CMK (cell line): ENCODE data around the gene EIF3A.
"Not testable (repeated sequence)": the region's sequence is repeated elsewhere in the genome, so short reads cannot be mapped to it uniquely, and the experiment has no call there.

Experiments used
- DNase-seq: peaks from one replicate; pipeline ENCODE4 v3.0.0-alpha.2; 2010; ENCODE audit warnings: low read depth

The EIF3A gene

GRCh38 chr10:119100434-119101238 is 20.0 kb upstream of the EIF3A start:
- DNase-seq: no peak

GRCh38 chr10:119098576-119098975 is 18.0 kb upstream of the EIF3A start:
- no peak for DNase-seq

GRCh38 chr10:119096641-119097415 is 16.2 kb upstream of the EIF3A start:
- not testable (repeated sequence) for DNase-seq

- DNase-seq: no peak
Measured at GRCh38 chr10:119095640-119096039, 15.0 kb upstream of the EIF3A start.

GRCh38 chr10:119090968-119091367 is 10.4 kb upstream of the EIF3A start:
- DNase-seq: no peak

- DNase-seq: no peak
Measured at GRCh38 chr10:119090026-119090795, 9.6 kb upstream of the EIF3A start.

GRCh38 chr10:119087271-119087882 is 6.8 kb upstream of the EIF3A start:
- no peak for DNase-seq

GRCh38 chr10:119084896-119085295 is 4.3 kb upstream of the EIF3A start:
- DNase-seq: no peak

GRCh38 chr10:119079599-119080520 is 757 bp downstream of the EIF3A start:
- no peak for DNase-seq

- DNase-seq: no peak
Measured at GRCh38 chr10:119078422-119079179, 2.0 kb downstream of the EIF3A start.

GRCh38 chr10:119073584-119073983 is 7.0 kb downstream of the EIF3A start:
- no peak for DNase-seq

- DNase-seq: no peak
Measured at GRCh38 chr10:119070395-119071165, 10.0 kb downstream of the EIF3A start.

GRCh38 chr10:119061926-119062325 is 18.7 kb downstream of the EIF3A start:
- DNase-seq: no peak

- no peak for DNase-seq
Measured at GRCh38 chr10:119061352-119061751, 19.3 kb downstream of the EIF3A start.

- DNase-seq: no peak
Measured at GRCh38 chr10:119060107-119060506, 20.5 kb downstream of the EIF3A start.

- DNase-seq: no peak
Measured at GRCh38 chr10:119059557-119059956, 21.1 kb downstream of the EIF3A start.

GRCh38 chr10:119058010-119058409 is 22.6 kb downstream of the EIF3A start:
- no peak for DNase-seq

- no peak for DNase-seq
Measured at GRCh38 chr10:119055472-119055871, 25.1 kb downstream of the EIF3A start.

GRCh38 chr10:119051775-119052174 is 28.8 kb downstream of the EIF3A start:
- no peak for DNase-seq
